OCI-LY7 (cell line): Measurements from ENCODE around the gene RPS29. TPM values are rescaled to one million over a fixed set of nuclear protein-coding genes. Genes with fewer than 3 reads are reported as not detected.

Source experiments
- BruUV-seq: library from RNA; stranded (reverse); fragments of 400-500 nt; replicated peaks from 2 replicates; lab custom pipeline; 2021; lab: Mats Ljungman, UMichigan
- CTCF ChIA-PET: fragments of 300-600 bp; sonication (Branson Sonifier 250); formaldehyde crosslinking; loops from one replicate; lab custom pipeline; 2022; ENCODE audit warnings: antibody characterized with exemption; ENCODE audit not compliant: unreplicated experiment; lab: Charles Lee
- POLR2A ChIA-PET: fragments of 300-600 bp; sonication (Branson Sonifier 250); formaldehyde crosslinking; loops from one replicate; lab custom pipeline; 2022; ENCODE audit warnings: antibody characterized with exemption; lab: Charles Lee
- DNase-seq: peaks from one replicate; pipeline ENCODE4 v3.0.0-alpha.2; 2015; ENCODE audit warnings: low spot score
- H2AFZ ChIP-seq: fragments of 200-600 bp; sonication (generic), shearing (Covaris generic); 2 replicates; pipeline ENCODE4 v1.6.1; 2014; ENCODE audit warnings: mild to moderate bottlenecking, antibody characterized with exemption, low read length, moderate library complexity
- H3K27ac ChIP-seq: fragments of 200-600 bp; sonication (generic); 2 replicates; pipeline ENCODE4 v1.5.1; 2014; ENCODE audit warnings: mixed run types, low read depth, mild to moderate bottlenecking, moderate library complexity, low read length, inconsistent platforms; ENCODE audit not compliant: poor library complexity, severe bottlenecking
- H3K36me3 ChIP-seq: fragments of 200-600 bp; sonication (generic); 2 replicates; pipeline ENCODE4 v1.6.1; 2014; ENCODE audit warnings: mild to moderate bottlenecking, antibody characterized with exemption, low read length, moderate library complexity, mixed read lengths; ENCODE audit not compliant: insufficient read depth
- H3K4me1 ChIP-seq: fragments of 200-600 bp; sonication (generic); 2 replicates; pipeline ENCODE4 v1.5.1; 2014; ENCODE audit warnings: mild to moderate bottlenecking, low read length; ENCODE audit not compliant: insufficient read depth, poor library complexity, severe bottlenecking
- H3K4me2 ChIP-seq: fragments of 200-600 bp; sonication (generic); 2 replicates; pipeline ENCODE4 v1.6.1; 2014; ENCODE audit warnings: mild to moderate bottlenecking, low read length
- H3K4me3 ChIP-seq: fragments of 200-600 bp; sonication (generic); 2 replicates; pipeline ENCODE4 v1.5.1; 2014; ENCODE audit warnings: mild to moderate bottlenecking, low read depth, low read length; ENCODE audit not compliant: poor library complexity, severe bottlenecking
- H3K79me2 ChIP-seq: fragments of 200-600 bp; sonication (generic); 2 replicates; pipeline ENCODE4 v1.6.1; 2016; ENCODE audit warnings: low read depth, mild to moderate bottlenecking, low read length, moderate library complexity, mixed read lengths; ENCODE audit not compliant: insufficient read depth
- H3K9me2 ChIP-seq: fragments of 200-600 bp; sonication (generic); 2 replicates; pipeline ENCODE4 v1.6.1; 2016; ENCODE audit warnings: mild to moderate bottlenecking, low read length, mixed read lengths; ENCODE audit not compliant: insufficient read depth
- H3K9me3 ChIP-seq: fragments of 200-600 bp; sonication (generic); 2 replicates; pipeline ENCODE4 v1.6.1; 2014; ENCODE audit warnings: mild to moderate bottlenecking, mixed run types, low read length, mixed read lengths
- H4K20me1 ChIP-seq: fragments of 200-600 bp; sonication (generic); 2 replicates; pipeline ENCODE4 v1.6.1; 2014; ENCODE audit warnings: mild to moderate bottlenecking, antibody characterized with exemption, low read length, moderate library complexity, mixed read lengths; ENCODE audit not compliant: insufficient read depth
- CTCF ChIP-seq: fragments of 200-600 bp; sonication (generic); conservative IDR thresholded peaks from 2 replicates; pipeline ENCODE4 v1.5.1; 2014; ENCODE audit warnings: mild to moderate bottlenecking, antibody characterized with exemption, low read length, moderate library complexity, mixed read lengths
- EZH2phosphoT487 ChIP-seq: fragments of 200-600 bp; sonication (generic); IDR thresholded peaks from 2 replicates; pipeline ENCODE4 v1.6.1; 2018; ENCODE audit warnings: low read depth, borderline replicate concordance, mild to moderate bottlenecking, mixed run types, antibody characterized with exemption, low read length, moderate library complexity, mixed read lengths
- intact Hi-C: fragments of 100-400 bp; cut with micrococcal nuclease; formaldehyde crosslinking; loops from one replicate; pipeline ENCODE4 v1.10.0; 2022; ENCODE audit not compliant: unreplicated experiment
- total RNA-seq, 2 experiments: library from RNA; depleted of rRNA in 1 of 2; stranded (reverse); fragments of >200 nt in 1 of 2; shearing (Covaris generic) in 1 of 2; gene quantifications; 2 replicates each; pipeline ENCODE4 v1.2.3, GENCODE V29; 2014 to 2022

The RPS29 gene
- total RNA-seq, 2 experiments from 2014 or later: 2,518 to 6,504 TPM

GRCh38 chr14:49581209-49582112 lies 4.7 kb downstream of the RPS29 start:
- H3K36me3 ChIP-seq: peaks cover 89% of the 10 kb centered on the region
- peak overlapping the region; percentile 23 for H3K27ac ChIP-seq
- no peaks in the 10 kb centered on the region for H3K9me2 ChIP-seq
- TF ChIP-seq EZH2phosphoT487 (no peak), CTCF (no peak)
- peaks cover 60% of the 10 kb centered on the region for H3K79me2 ChIP-seq
- H2AFZ ChIP-seq: no peak overlapping the region
- BruUV-seq: no TSS peak
- H4K20me1 ChIP-seq: peaks cover 41% of the 10 kb centered on the region
- intact Hi-C loops: no loop called here
- DNase-seq: no peak
- H3K9me3 ChIP-seq: no peaks in the 10 kb centered on the region
- H3K4me2 ChIP-seq: peak overlapping the region; percentile 76
- H3K4me3 ChIP-seq: no peak overlapping the region
- ChIA-PET POLR2A (no interaction called here), CTCF (no interaction called here)
- H3K4me1 ChIP-seq: peaks cover 36% of the 10 kb centered on the region

GRCh38 chr14:49579841-49580240 lies 6.3 kb downstream of the RPS29 start:
- H3K36me3 ChIP-seq: peaks cover 90% of the 10 kb centered on the region
- POLR2A ChIA-PET: interaction anchor here (0.6 kb wide), 2 partner anchors 44 to 245 kb away, joined by 3 read pairs; no protein-coding TSS in a partner anchor
- H3K27ac ChIP-seq: no peak overlapping the region
- peaks cover 36% of the 10 kb centered on the region for H3K4me1 ChIP-seq
- peaks cover 35% of the 10 kb centered on the region for H4K20me1 ChIP-seq
- H3K9me3 ChIP-seq: no peaks in the 10 kb centered on the region
- no peak overlapping the region for H2AFZ ChIP-seq
- no peak for TF ChIP-seq CTCF
- TF ChIP-seq EZH2phosphoT487: no peak
- CTCF ChIA-PET: no interaction called here
- intact Hi-C loops: no loop called here
- peaks cover 46% of the 10 kb centered on the region for H3K79me2 ChIP-seq
- no TSS peak for BruUV-seq
- H3K4me2 ChIP-seq: no peak overlapping the region
- DNase-seq: no peak
- H3K9me2 ChIP-seq: no peaks in the 10 kb centered on the region
- no peak overlapping the region for H3K4me3 ChIP-seq

- no peak for DNase-seq
- no peak overlapping the region for H3K4me2 ChIP-seq
- no peak overlapping the region for H3K4me3 ChIP-seq
- H3K9me2 ChIP-seq: no peaks in the 10 kb centered on the region
- intact Hi-C loops: no loop called here
- H3K27ac ChIP-seq: no peak overlapping the region
- H3K36me3 ChIP-seq: peaks cover 89% of the 10 kb centered on the region
- TF ChIP-seq CTCF (no peak), EZH2phosphoT487 (no peak)
- ChIA-PET CTCF (no interaction called here), POLR2A (interaction anchor here (0.7 kb wide), 1 partner anchor 109 kb away, joined by 3 read pairs; no protein-coding TSS in a partner anchor)
- no TSS peak for BruUV-seq
- H4K20me1 ChIP-seq: peaks cover 19% of the 10 kb centered on the region
- H3K79me2 ChIP-seq: peaks cover 29% of the 10 kb centered on the region; the same call in 1 of the 2 replicates
- peaks cover 20% of the 10 kb centered on the region for H3K4me1 ChIP-seq
- H3K9me3 ChIP-seq: no peaks in the 10 kb centered on the region
- H2AFZ ChIP-seq: no peak overlapping the region
Observed at GRCh38 chr14:49578141-49578540, 8.0 kb downstream of the RPS29 start.
